LNCaP clone FGC (cell line): ENCODE data around the gene PCDHA9.
"Not testable (repeated sequence)": the region's sequence is repeated elsewhere in the genome, so short reads cannot be mapped to it uniquely, and the experiment has no call there.

Experiments
- DNase-seq: peaks from one replicate; pipeline ENCODE4 v3.0.0-alpha.2; 2011; ENCODE audit warnings: low read depth
- H3K4me3 ChIP-seq: 2 replicates; pipeline ENCODE4 v1.5.1; 2011; ENCODE audit warnings: mild to moderate bottlenecking, low read depth, low read length, control low read depth
- CTCF ChIP-seq: IDR thresholded peaks from 2 replicates; pipeline ENCODE4 v1.5.1; 2012; ENCODE audit warnings: mild to moderate bottlenecking; ENCODE audit not compliant: control insufficient read depth, insufficient read depth; ENCODE audit errors: extremely low read depth

PCDHA9 gene

DNA sequence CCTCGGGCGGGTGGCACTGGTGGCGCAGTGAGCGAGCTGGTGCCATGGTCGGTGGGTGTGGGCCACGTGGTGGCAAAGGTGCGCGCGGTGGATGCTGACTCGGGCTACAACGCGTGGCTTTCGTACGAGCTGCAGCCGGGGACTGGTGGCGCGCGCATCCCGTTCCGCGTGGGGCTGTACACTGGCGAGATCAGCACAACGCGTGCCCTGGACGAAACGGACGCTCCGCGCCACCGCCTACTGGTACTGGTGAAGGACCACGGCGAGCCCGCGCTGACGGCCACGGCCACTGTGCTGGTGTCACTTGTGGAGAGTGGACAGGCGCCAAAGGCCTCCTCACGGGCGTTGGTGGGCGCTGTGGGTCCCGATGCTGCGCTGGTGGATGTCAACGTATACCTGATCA lies 39.3 kb upstream of the PCDHA9 start:
- TF ChIP-seq CTCF, result no peak
- DNase-seq, result no peak

DNA sequence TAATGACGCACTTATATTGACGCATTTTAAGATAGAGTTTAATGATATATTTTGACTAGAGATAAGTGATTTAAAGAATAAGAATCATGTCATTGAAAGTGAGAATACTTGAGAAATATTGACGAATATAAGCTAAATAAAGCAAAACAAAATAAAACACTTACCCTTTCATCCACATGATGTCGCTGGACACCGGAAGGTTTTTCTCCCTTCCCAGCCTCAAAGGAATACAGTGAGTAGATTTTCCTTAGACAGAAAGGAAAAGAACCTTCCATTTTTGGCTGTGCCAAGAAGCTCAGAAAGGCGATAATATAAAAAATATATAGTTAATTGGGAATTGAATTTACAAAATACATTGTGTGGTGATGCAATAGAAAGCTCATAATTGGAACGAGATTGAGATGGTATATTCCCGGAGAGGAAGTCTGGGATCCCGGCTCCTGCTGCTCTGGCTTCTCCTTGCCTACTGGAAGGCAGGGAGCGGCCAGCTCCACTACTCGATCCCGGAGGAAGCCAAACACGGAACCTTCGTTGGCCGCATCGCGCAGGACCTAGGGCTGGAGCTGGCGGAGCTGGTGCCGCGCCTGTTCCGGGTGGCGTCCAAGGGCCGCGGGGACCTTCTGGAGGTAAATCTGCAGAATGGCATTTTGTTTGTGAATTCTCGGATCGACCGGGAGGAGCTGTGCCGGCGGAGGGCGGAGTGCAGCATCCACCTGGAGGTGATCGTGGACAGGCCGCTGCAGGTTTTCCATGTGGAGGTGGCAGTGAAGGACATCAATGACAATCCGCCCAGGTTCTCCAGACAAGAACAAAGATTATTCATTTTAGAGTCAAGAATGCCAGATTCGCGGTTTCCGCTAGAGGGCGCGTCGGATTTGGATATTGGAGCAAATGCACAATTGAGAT lies 26.6 kb upstream of the PCDHA9 start, which contains the start of gene PCDHA5:
TSS of gene PCDHA5 (plus strand) at position 239 of the 906 bp plus-strand sequence.
- no peak within 1 kb of the TSS for H3K4me3 ChIP-seq
- no peak for DNase-seq
- TF ChIP-seq CTCF, result peak; percentile 69

More for the DNA sequence above, 39.3 kb upstream of the PCDHA9 start:
- no peak overlapping the region for H3K4me3 ChIP-seq

DNA sequence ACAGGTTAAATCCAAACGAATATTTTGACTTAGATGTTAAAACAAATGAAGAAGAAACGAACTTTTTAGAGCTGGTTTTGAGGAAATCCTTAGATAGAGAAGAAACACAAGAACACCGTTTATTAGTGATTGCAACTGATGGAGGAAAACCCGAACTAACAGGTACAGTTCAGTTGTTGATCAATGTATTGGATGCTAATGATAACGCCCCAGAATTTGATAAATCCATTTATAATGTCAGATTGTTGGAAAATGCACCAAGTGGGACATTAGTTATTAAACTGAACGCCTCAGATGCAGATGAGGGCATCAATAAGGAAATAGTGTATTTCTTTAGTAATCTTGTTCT lies 25.9 kb upstream of the PCDHA9 start:
- TF ChIP-seq CTCF, result no peak
- H3K4me3 ChIP-seq, result no peak overlapping the region
- DNase-seq, result no peak

GRCh38 chr5:140822969-140823368 lies 25.2 kb upstream of the PCDHA9 start:
- DNase-seq, H3K4me3 ChIP-seq: not testable (repeated sequence)

DNA sequence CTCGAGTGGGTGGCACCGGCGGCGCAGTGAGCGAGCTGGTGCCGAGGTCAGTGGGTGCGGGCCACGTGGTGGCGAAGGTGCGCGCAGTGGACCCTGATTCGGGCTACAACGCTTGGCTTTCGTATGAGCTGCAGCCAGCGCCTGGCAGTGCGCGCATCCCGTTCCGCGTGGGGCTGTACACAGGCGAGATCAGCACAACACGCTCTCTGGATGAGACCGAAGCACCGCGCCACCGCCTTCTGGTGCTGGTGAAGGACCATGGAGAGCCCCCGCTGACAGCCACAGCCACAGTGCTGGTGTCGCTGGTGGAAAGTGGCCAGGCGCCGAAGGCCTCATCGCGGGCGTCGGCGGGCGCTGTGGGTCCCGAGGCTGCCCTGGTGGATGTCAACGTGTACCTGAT lies 24.7 kb upstream of the PCDHA9 start:
- TF ChIP-seq CTCF, result no peak
- H3K4me3 ChIP-seq, result no peak overlapping the region
- no peak for DNase-seq

GRCh38 chr5:140827704-140828361 lies 20.3 kb upstream of the PCDHA9 start, which contains the start of gene PCDHA6:
Gene PCDHA6, plus strand, starts transcription at chr5:140827960. Its CDS starts 132 bp downstream, at chr5:140828092.
- no peak within 1 kb of the TSS for H3K4me3 ChIP-seq
- no peak for DNase-seq
- peak; percentile 25; the same call in 1 of the 2 replicates for TF ChIP-seq CTCF

- DNase-seq, result no peak
- TF ChIP-seq CTCF, result peak; percentile 38; the same call in 1 of the 2 replicates
- no peak overlapping the region for H3K4me3 ChIP-seq
These were observed 19.8 kb upstream of the PCDHA9 start for GRCh38 chr5:140828362-140828737.

DNA sequence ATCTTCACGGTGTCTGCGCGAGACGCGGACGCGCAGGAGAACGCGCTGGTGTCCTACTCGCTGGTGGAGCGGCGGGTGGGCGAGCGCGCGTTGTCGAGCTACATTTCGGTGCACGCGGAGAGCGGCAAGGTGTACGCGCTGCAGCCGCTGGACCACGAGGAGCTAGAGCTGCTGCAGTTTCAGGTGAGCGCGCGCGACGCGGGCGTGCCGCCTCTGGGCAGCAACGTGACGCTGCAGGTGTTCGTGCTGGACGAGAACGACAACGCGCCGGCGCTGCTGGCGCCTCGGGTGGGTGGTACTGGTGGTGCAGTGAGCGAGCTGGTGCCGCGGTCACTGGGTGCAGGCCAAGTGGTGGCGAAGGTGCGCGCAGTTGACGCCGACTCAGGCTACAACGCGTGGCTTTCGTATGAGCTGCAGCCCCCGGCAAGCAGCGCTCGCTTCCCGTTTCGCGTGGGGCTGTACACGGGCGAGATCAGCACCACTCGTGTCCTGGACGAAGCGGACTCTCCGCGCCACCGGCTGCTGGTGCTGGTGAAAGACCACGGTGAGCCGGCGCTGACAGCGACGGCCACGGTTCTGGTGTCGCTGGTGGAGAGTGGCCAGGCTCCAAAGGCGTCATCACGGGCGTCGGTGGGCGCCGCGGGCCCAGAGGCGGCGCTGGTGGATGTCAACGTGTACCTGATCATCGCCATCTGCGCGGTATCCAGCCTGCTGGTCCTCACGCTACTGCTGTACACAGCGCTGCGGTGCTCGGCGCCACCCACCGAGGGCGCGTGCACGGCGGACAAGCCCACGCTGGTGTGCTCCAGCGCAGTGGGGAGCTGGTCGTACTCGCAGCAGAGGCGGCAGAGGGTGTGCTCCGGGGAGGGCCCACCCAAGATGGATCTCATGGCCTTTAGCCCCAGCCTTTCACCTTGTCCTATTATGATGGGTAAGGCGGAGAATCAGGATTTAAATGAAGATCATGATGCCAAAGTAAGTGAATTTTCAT lies 18.4 kb upstream of the PCDHA9 start:
- not testable (repeated sequence) for DNase-seq, H3K4me3 ChIP-seq
